Nephron progenitor cell (in vitro differentiated cells): ENCODE data around the gene CACNA2D3.

ENCODE experiments used
- DNase-seq: peaks from one replicate; pipeline ENCODE4 v3.0.0; 2021
- H3K27ac Mint-ChIP-seq: 2 replicates; pipeline ENCODE4 v1.8.0; 2021; ENCODE audit warnings: mild to moderate bottlenecking, moderate library complexity, mixed read lengths
- H3K27me3 Mint-ChIP-seq: 2 replicates; pipeline ENCODE4 v1.8.0; 2021; ENCODE audit warnings: mild to moderate bottlenecking, low read depth, mixed read lengths; ENCODE audit not compliant: poor library complexity
- H3K36me3 Mint-ChIP-seq: 2 replicates; pipeline ENCODE4 v1.8.0; 2021; ENCODE audit warnings: low read depth, mixed read lengths
- H3K4me1 Mint-ChIP-seq: 2 replicates; pipeline ENCODE4 v1.8.0; 2021; ENCODE audit warnings: mixed read lengths
- H3K4me3 Mint-ChIP-seq: 2 replicates; pipeline ENCODE4 v1.8.0; 2021; ENCODE audit warnings: mild to moderate bottlenecking, moderate library complexity, mixed read lengths
- H3K9me3 Mint-ChIP-seq: 2 replicates; pipeline ENCODE4 v1.8.0; 2021; ENCODE audit warnings: mild to moderate bottlenecking, moderate library complexity, mixed read lengths
- TF ChIP-seq, protein P1 (sequence below): fragments of 200-600 bp; sonication (generic); IDR thresholded peaks from 2 replicates; pipeline ENCODE4 v1.5.0; 2021; ENCODE audit warnings: antibody characterized with exemption

Gene CACNA2D3

DNA sequence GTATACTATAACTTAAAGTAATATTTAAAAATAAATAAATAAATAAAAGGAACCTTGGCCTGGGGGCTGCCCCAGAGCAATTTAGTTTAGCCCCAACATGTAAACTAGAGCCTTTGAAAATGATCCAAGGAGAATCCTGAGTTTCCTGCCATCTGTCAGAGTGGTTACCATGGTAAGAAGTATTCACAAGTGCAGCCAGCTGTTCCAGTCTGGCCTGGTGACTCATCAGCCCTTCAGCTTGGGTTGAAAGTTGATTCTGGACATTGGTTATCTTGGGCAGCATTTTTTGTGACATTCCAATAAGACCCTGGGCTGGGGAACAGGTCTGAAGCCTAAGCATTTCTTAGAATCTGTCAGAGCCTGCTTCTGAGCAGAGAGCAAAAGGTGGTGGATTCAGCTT is 878.2 kb downstream of the CACNA2D3 start:
- DNase-seq: no peak
- Mint-ChIP-seq H3K27ac (no peak overlapping the region), H3K9me3 (no peaks in the 10 kb centered on the region), H3K36me3 (no peaks in the 10 kb centered on the region), H3K4me1 (peaks cover 48% of the 10 kb centered on the region), H3K4me3 (no peak overlapping the region), H3K27me3 (peaks cover 7% of the 10 kb centered on the region)
- TF ChIP-seq, protein P1, sequence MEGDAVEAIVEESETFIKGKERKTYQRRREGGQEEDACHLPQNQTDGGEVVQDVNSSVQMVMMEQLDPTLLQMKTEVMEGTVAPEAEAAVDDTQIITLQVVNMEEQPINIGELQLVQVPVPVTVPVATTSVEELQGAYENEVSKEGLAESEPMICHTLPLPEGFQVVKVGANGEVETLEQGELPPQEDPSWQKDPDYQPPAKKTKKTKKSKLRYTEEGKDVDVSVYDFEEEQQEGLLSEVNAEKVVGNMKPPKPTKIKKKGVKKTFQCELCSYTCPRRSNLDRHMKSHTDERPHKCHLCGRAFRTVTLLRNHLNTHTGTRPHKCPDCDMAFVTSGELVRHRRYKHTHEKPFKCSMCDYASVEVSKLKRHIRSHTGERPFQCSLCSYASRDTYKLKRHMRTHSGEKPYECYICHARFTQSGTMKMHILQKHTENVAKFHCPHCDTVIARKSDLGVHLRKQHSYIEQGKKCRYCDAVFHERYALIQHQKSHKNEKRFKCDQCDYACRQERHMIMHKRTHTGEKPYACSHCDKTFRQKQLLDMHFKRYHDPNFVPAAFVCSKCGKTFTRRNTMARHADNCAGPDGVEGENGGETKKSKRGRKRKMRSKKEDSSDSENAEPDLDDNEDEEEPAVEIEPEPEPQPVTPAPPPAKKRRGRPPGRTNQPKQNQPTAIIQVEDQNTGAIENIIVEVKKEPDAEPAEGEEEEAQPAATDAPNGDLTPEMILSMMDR: no peak

DNA sequence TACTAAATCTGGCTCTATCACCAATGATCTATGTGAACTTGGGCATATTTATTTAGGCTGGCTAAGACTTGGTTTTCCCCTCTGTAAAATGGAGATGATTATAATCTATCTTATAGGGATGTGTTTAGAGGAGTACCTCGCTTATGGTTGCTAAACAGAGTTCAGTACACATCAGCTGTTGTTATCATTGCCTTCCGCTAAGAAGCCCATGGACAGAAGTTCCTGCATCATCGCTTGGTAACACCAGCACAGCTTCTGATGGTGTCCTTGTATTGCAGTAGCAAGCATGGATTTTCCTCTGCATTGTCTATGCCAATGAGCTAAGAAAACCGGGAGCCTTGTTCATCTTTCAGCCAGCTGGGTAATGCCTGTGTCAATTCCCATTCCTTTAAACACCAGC is 878.6 kb downstream of the CACNA2D3 start:
- no peak overlapping the region for H3K4me3 Mint-ChIP-seq
- no peak overlapping the region for H3K27ac Mint-ChIP-seq
- peaks cover 52% of the 10 kb centered on the region for H3K4me1 Mint-ChIP-seq
- DNase-seq: no peak
- H3K36me3 Mint-ChIP-seq: no peaks in the 10 kb centered on the region
- peaks cover 7% of the 10 kb centered on the region for H3K27me3 Mint-ChIP-seq
- TF ChIP-seq, protein P1: no peak
- no peaks in the 10 kb centered on the region for H3K9me3 Mint-ChIP-seq

DNA sequence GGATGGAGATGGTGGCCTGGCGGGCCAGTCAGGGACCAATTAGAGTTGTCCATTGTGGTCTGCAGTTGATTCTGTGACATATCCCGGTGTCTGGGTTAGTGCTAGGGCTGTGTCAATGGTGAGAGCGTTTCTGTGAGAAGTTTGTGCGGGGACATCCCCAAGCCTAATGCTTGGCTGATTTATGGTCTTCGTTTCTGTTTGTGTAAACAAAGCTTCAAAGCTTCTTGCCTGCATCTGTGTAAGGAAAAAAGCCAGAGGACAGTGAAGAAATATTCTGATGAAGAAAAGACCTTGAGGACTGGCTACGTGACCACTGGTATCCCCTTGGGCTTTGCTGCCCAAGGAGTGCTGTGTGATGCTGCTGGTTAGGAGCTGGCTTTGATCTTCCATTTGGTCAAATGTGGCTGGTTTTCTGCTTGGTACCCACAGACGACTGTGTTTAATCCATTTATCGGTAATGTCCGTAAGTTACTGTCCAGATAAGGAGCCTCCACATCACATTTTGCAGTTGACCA is 880.1 kb downstream of the CACNA2D3 start:
- Mint-ChIP-seq H3K9me3 (no peaks in the 10 kb centered on the region), H3K27me3 (peaks cover 7% of the 10 kb centered on the region), H3K4me1 (peaks cover 67% of the 10 kb centered on the region), H3K36me3 (no peaks in the 10 kb centered on the region), H3K4me3 (no peak overlapping the region), H3K27ac (no peak overlapping the region)
- DNase-seq: no peak
- TF ChIP-seq, protein P1: no peak

DNA sequence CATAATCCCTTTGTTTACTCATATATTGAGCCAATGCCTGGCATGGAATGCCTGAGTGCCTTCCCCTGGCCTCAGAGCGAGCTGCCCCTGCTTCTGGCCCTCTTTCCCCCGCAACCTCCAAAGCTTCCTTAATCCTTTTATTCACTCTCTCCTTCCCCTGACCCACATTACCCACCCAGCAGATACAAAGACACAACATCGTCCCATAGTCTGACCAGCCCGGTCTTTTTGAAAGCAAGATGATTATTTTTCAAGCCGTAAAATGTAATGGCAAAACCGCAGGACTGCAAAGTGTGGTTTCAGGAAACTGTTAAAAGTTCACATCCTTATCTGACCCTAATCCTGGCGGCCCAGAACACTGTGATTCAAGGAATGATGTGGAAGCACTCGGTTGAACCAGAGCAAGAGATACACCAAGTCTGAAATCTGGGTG is 883.9 kb downstream of the CACNA2D3 start:
- no peak overlapping the region for H3K4me3 Mint-ChIP-seq
- TF ChIP-seq, protein P1: no peak
- H3K9me3 Mint-ChIP-seq: no peaks in the 10 kb centered on the region
- DNase-seq: no peak
- peaks cover 10% of the 10 kb centered on the region for H3K27me3 Mint-ChIP-seq
- H3K36me3 Mint-ChIP-seq: no peaks in the 10 kb centered on the region
- H3K27ac Mint-ChIP-seq: peak overlapping the region; percentile 27
- H3K4me1 Mint-ChIP-seq: peaks cover 64% of the 10 kb centered on the region

DNA sequence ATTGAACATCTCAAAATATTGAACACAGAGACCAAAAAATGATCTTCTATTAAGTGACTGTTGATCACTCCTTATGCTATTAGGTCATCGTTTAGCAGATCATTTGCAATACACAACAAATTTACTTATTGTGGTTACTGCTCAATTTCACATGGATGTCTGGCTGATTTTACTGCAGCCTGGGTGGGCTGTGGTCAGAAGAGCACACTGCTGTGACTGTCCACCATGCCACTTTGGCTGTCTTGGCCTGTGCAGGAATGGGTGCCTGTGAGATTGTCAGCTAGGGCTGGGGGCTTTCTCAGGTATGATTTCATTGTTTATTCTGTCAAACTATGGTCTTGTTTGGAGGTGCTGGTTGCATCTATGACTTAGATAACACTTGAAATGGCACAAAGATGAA is 885.6 kb downstream of the CACNA2D3 start:
- Mint-ChIP-seq H3K9me3 (no peaks in the 10 kb centered on the region), H3K4me1 (peaks cover 57% of the 10 kb centered on the region), H3K27me3 (peaks cover 11% of the 10 kb centered on the region), H3K36me3 (no peaks in the 10 kb centered on the region), H3K4me3 (no peak overlapping the region), H3K27ac (no peak overlapping the region)
- TF ChIP-seq, protein P1: no peak
- DNase-seq: no peak

DNA sequence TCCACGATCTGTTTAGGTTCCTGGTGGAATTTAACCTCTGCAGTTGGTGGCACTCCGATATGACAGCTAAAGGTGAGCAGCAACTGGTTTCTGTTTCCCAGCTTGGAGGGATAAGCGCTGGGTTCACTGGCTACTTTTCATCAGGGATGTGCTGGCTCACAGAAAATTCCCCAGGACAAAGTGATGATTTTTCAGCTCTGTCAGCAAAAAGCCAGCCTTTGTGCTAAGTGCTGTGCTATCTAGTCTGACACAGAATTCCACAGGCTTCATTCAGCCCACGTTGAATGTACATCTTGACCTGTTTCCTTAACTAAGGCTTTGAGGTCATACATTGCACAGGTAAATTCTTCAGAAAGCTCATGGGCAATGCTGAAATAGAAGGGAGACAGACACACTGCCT is 887.0 kb downstream of the CACNA2D3 start:
- H3K9me3 Mint-ChIP-seq: no peaks in the 10 kb centered on the region
- no peak overlapping the region for H3K4me3 Mint-ChIP-seq
- peaks cover 9% of the 10 kb centered on the region for H3K27me3 Mint-ChIP-seq
- no peak overlapping the region for H3K27ac Mint-ChIP-seq
- no peaks in the 10 kb centered on the region for H3K36me3 Mint-ChIP-seq
- TF ChIP-seq, protein P1: no peak
- H3K4me1 Mint-ChIP-seq: peaks cover 48% of the 10 kb centered on the region
- no peak for DNase-seq
